Astrocyte of the spinal cord (primary cell): ENCODE measurements around the gene GIMAP2.
A peak's percentile ranks its signal among the peaks of the same experiment; 100 is the strongest.

Source experiments
- DNase-seq: peaks from one replicate; pipeline ENCODE4 v3.0.0; 2011; ENCODE audit warnings: low read depth, low spot score
- H3K4me3 ChIP-seq: 2 replicates; pipeline ENCODE4 v1.5.1; 2011; ENCODE audit warnings: low read depth, mild to moderate bottlenecking, low read length, moderate library complexity
- in situ Hi-C: cut with HindIII; loops from 2 replicates; pipeline ENCODE4 v1.10.0; 2017; ENCODE audit warnings: low sequenced_read_pairs
- TF ChIP-seq, protein P1 (sequence below): IDR thresholded peaks from 2 replicates; pipeline ENCODE4 v1.5.1; 2012; ENCODE audit warnings: low read depth, mild to moderate bottlenecking, low read length, inconsistent platforms

Gene GIMAP2

DNA sequence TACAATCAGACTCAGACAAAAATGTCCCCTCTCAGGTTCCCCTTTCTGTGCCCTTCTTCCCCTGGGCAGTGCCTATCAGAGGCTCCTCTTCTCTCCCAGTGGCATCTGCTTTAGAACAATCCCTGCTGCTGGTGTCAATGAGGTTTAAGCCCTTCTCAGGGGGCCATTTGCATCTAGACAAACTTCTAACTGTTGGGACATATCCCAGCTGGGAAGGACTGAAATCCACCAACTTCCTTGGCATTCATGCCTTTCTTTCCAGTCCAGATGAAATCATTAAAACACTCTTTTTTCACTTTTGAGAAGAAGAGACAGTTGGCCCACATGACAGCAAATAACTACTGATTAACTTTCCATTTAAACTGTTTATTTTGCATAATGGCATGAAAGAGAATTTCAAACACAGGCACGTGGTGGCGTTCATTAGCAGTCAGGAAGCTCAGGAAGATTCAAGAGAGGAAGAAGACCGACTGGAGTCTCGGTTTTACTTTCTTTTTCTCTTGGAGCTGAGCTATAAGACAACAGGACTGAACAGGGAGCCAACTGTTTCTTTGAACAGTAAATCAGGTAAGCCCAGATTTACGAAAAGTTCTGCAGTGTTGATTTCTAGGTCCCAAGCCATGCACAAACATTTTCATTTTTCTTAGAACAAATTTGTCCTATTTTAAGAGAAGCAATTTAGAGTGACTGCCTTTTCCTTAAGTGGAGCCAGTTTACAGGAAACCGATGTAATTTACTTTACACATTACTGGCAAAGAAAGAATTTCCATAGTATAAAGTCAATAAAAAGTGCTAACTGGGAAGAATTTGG, at the start of gene GIMAP2:
TSS of gene GIMAP2 (plus strand) at position 488 of the 811 bp plus-strand sequence. CDS start 1,354 bp downstream, outside the sequence.
- DNase-seq, result peak; percentile 30
- H3K4me3 ChIP-seq, result peak within 1 kb of the TSS; percentile 27

DNA sequence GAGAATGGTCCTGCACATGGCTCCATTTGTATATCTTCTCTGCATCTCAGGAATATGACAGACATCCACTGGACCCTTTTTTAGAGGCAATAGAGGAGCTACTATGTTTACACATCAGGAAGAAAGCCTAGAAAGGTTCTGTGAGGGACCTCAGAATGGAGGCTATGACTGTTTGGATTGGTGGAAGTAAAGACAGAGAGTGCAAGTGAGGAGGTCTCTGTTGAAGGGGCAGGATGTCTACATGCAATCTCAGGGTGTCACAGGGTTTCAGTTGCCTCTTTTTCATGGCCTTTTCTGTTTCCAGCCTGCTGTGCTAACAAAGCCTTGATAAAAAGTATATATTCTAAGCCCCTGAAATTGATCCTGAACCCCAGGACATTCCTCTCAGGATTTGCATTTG, 43.7 kb upstream of the GIMAP2 start:
- H3K4me3 ChIP-seq, result no peak overlapping the region
- TF ChIP-seq, protein P1, sequence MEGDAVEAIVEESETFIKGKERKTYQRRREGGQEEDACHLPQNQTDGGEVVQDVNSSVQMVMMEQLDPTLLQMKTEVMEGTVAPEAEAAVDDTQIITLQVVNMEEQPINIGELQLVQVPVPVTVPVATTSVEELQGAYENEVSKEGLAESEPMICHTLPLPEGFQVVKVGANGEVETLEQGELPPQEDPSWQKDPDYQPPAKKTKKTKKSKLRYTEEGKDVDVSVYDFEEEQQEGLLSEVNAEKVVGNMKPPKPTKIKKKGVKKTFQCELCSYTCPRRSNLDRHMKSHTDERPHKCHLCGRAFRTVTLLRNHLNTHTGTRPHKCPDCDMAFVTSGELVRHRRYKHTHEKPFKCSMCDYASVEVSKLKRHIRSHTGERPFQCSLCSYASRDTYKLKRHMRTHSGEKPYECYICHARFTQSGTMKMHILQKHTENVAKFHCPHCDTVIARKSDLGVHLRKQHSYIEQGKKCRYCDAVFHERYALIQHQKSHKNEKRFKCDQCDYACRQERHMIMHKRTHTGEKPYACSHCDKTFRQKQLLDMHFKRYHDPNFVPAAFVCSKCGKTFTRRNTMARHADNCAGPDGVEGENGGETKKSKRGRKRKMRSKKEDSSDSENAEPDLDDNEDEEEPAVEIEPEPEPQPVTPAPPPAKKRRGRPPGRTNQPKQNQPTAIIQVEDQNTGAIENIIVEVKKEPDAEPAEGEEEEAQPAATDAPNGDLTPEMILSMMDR, result no peak
- in situ Hi-C loops, result no loop called here
- DNase-seq, result no peak

More for the DNA sequence above, at the start of gene GIMAP2:
- in situ Hi-C loops, result no loop called here
- TF ChIP-seq, protein P1, result no peak

DNA sequence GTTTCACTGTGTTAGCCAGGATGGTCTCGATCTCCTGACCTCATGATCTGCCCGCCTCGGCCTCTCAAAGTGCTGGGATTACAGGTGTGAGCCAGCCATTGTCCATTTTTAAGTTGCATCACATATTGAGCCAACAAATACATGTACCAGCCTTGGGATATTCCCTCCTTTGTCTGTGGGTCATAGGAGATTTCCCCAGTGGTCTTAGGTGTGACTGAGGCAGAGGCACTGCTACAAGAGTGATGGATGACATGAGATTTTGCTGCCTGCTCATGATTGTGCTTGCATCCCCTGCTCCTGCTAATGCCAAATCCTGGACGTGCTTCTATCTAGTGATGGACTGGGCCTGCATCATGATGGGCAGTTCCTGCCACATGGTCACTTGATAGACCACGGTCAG, 42.6 kb upstream of the GIMAP2 start:
- H3K4me3 ChIP-seq, result no peak overlapping the region
- TF ChIP-seq, protein P1, result no peak
- in situ Hi-C loops, result no loop called here
- no peak for DNase-seq

DNA sequence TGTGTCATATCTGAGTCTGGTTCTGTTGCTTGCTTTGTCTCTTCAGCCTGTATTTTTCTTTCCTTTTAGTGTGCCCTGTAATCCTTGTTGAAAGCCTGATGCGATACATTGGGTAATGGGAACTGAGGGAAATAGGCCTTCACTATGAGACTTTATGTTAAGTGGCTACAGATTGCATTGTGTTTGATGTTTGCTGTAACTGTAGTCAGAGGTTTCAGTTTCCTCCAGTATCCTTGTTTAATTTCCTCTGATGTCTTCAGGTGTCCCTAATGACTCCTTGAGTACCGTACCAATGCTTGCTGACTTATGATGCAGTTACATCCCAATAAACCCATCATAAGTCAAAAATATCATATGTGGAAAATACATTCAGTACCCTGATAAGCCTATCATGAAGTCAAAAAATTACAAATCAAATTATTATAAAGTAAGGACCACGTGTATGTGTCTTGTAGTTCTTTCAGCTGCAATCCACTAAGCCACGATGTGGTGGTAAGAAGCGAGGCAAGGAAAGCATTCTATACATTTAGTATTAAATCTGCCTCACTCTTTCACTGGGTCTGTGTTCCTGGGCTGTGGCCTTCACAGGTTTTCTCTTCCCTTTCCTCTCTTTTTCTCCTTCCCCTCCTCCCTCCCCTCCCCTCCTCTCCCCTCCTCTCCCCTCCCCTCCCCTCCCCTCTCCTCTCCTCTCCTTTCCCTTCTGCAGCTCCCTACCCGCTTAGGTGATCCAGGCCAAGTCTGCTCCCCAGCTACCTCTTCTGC, 40.1 kb upstream of the GIMAP2 start:
- TF ChIP-seq, protein P1, result no peak
- no peak for DNase-seq
- in situ Hi-C loops, result no loop called here
- H3K4me3 ChIP-seq, result no peak overlapping the region

DNA sequence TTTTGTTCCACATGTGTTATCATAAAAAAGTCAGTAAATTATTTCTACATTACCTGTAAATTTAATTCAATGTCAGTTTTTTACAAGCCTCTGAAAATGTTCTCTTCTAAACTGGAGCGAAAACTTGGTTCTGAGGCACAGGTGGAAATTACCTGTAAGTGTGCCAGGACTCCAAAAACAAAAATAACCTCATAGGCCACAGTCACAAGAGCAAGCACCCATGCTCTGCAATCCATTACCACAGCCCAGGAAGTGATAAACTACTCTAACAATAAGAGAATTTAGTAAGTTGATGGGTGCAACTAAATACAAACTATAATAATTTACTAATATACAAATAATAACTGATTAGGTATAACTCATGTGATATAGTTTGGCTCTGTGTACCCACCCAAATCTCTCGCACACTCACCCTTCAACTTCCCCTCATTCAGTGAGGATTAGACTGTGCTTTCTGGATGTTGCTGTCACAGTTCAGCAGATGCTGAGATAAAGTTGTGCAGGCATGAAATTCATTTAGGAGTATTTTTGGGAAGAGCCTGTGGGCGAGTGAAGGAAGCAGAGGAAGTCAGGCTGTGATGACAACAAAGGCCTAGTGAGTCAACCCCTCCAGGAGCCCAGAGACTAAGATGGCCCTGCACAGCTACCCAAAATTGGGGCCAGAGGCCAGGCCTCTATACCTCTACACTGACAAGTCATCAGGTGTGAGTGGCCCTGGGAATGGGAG, 37.0 kb upstream of the GIMAP2 start:
- H3K4me3 ChIP-seq, result no peak overlapping the region
- in situ Hi-C loops, result no loop called here
- TF ChIP-seq, protein P1, result no peak
- DNase-seq, result no peak

DNA sequence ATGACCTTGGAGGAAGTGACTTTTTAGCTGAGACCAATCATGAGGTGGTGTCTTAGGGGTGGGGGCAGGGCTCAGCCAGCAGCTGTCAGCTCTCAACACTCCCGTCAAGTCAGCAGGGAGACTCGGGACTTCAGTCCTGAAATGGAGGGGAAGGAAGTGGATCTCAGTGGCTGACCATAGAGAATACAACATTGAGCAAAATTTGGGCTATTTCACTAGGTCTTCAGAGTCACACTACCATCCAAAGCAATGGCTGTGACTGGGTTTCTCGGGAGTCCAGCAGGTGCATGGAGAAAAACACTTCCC, 36.5 kb upstream of the GIMAP2 start:
- TF ChIP-seq, protein P1, result no peak
- H3K4me3 ChIP-seq, result no peak overlapping the region
- no peak for DNase-seq
- in situ Hi-C loops, result no loop called here
